Esophagus muscularis mucosa (tissue), 4 donors: ENCODE measurements around the gene SPECC1. TPM values are rescaled to one million over a fixed set of nuclear protein-coding genes. Genes with fewer than 3 reads are reported as not detected.

ENCODE experiments used
- DNase-seq: peaks from one replicate; pipeline ENCODE4 v3.0.0-alpha.2; 2017; ENCODE audit errors: extremely low spot score
- H3K27ac ChIP-seq, 4 donors: fragments of 200-600 bp; sonication (generic); replicated peaks in 1 of 4; 1 replicate in 3 of 4; 2 replicates in 1 of 4; pipeline ENCODE4 v1.5.1; 2016 to 2019; ENCODE audit warnings: mild to moderate bottlenecking in 1 of 4
- H3K27me3 ChIP-seq, 4 donors: fragments of 200-600 bp; sonication (generic); one replicate each; pipeline versions ENCODE4 v1.5.1 to v1.6.0; 2016 to 2019
- H3K36me3 ChIP-seq, 4 donors: fragments of 200-600 bp; sonication (generic); one replicate each; pipeline ENCODE4 v1.5.1; 2016 to 2019
- H3K4me1 ChIP-seq, 4 donors: fragments of 200-600 bp; sonication (generic); one replicate each; pipeline ENCODE4 v1.5.1; 2016 to 2019
- H3K4me3 ChIP-seq, 4 donors: fragments of 200-600 bp; sonication (generic); 1 replicate in 2 of 4; 2 replicates in 2 of 4; pipeline ENCODE4 v1.5.1; 2016 to 2019; ENCODE audit warnings: mild to moderate bottlenecking in 4 of 4, moderate library complexity in 1 of 4
- H3K9me3 ChIP-seq, 4 donors: fragments of 200-600 bp; sonication (generic); 1 replicate in 3 of 4; 2 replicates in 1 of 4; pipeline ENCODE4 v1.5.1; 2016 to 2019
- EP300 ChIP-seq: sonication (generic); formaldehyde crosslinking; IDR thresholded peaks from one replicate; pipeline ENCODE4 v1.6.1; 2017; ENCODE audit warnings: antibody characterized with exemption
- POLR2A ChIP-seq: fragments of 450-650 bp; IDR thresholded peaks from one replicate; pipeline ENCODE4 v1.6.1; 2017; ENCODE audit warnings: antibody characterized with exemption, moderate library complexity, mild to moderate bottlenecking, low read depth
- POLR2AphosphoS5 ChIP-seq, 2 donors: sonication (generic); formaldehyde crosslinking; IDR thresholded peaks; one replicate each; pipeline ENCODE4 v1.6.1; 2017; ENCODE audit warnings: antibody characterized with exemption in 2 of 2
- WGBS: methylation state at CpG from one replicate; pipeline ENCODE4 v1.1.5; 2018; 5-methylcytosine and 5-hydroxymethylcytosine counted together
- intact Hi-C: fragments of 100-400 bp; cut with DNase I; formaldehyde crosslinking; loops from one replicate; pipeline ENCODE4 v1.15.1; 2023
- total RNA-seq, 4 donors: library from RNA; depleted of rRNA; stranded (reverse); fragments of >200 nt; gene quantifications; one replicate each; pipeline versions ENCODE4 v1.1.0 to v1.2.1, GENCODE V29; 2016
- TF ChIP-seq, protein P1 (sequence below), 3 experiments: fragments of 200-600 bp in 2 of 3; fragments of 450-650 bp in 1 of 3; sonication (generic) in 2 of 3; IDR thresholded peaks; one replicate each; pipeline ENCODE4 v1.5.1; 2017 to 2019; ENCODE audit warnings: antibody characterized with exemption in 3 of 3, mild to moderate bottlenecking in 2 of 3, moderate library complexity in 1 of 3

SPECC1 gene
- total RNA-seq, 4 donors from 2014 or later, result 16.7 to 28.8 (median 24.7) TPM

- intact Hi-C loops, result no loop called here
- TF ChIP-seq, protein P1, sequence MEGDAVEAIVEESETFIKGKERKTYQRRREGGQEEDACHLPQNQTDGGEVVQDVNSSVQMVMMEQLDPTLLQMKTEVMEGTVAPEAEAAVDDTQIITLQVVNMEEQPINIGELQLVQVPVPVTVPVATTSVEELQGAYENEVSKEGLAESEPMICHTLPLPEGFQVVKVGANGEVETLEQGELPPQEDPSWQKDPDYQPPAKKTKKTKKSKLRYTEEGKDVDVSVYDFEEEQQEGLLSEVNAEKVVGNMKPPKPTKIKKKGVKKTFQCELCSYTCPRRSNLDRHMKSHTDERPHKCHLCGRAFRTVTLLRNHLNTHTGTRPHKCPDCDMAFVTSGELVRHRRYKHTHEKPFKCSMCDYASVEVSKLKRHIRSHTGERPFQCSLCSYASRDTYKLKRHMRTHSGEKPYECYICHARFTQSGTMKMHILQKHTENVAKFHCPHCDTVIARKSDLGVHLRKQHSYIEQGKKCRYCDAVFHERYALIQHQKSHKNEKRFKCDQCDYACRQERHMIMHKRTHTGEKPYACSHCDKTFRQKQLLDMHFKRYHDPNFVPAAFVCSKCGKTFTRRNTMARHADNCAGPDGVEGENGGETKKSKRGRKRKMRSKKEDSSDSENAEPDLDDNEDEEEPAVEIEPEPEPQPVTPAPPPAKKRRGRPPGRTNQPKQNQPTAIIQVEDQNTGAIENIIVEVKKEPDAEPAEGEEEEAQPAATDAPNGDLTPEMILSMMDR (IDR thresholded peaks at IDR 0.05), result no peak
- TF ChIP-seq POLR2AphosphoS5 (IDR thresholded peaks at IDR 0.05), result no peak
- TF ChIP-seq EP300, result no peak
- no peak for TF ChIP-seq POLR2A
- H3K4me3 ChIP-seq, result no peak overlapping the region
- 88% methylated on average over 5 of the region's 5 CpGs for WGBS
- no peak for DNase-seq
- H3K36me3 ChIP-seq, result no peaks in the 10 kb centered on the region
- no peaks in the 10 kb centered on the region for H3K9me3 ChIP-seq
- peaks cover 0 to 4% (median 2%) of the 10 kb centered on the region in 4 donors for H3K4me1 ChIP-seq
- no peak overlapping the region for H3K27ac ChIP-seq
- H3K27me3 ChIP-seq, result no peaks in the 10 kb centered on the region
Observed at GRCh38 chr17:20197272-20197926, 188.2 kb downstream of the SPECC1 start.

- 92% methylated on average over 5 of the region's 5 CpGs for WGBS
- no peak for DNase-seq
Observed at GRCh38 chr17:20200016-20200795, 191.0 kb downstream of the SPECC1 start.

DNA sequence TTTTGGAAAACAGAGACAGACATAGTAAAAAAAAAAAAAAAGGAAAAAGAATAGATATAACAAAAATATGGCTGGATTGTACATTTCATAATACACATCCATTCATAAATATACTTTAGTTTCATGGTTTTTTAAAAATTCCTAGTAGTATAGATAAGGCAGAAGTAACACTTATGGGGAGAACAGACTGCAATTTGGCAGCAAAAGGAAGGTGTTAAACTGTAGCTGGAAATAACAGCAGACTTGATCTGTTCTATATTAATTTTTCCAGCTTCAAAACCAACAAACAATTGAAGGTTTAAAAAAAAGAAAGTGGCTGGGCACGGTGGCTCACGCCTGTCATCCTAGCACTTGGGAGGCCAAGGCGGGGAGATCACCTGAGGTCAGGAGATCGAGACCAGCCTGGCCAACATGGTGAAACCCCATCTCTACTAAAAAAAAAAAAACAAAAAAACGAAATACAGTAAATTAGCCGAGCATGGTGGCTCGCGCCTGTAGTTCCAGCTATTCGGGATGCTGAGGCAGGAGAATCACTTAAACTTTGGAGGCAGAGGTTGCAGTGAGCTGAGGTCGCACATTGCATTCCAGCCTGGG lies 191.8 kb downstream of the SPECC1 start:
- Histone ChIP-seq H3K4me1 (peaks cover 0 to 5% (median 3%) of the 10 kb centered on the region in 4 donors), H3K4me3 (no peak overlapping the region), H3K9me3 (no peaks in the 10 kb centered on the region), H3K36me3 (peaks cover 0 to 6% (median 0%) of the 10 kb centered on the region in 4 donors), H3K27ac (no peak overlapping the region), H3K27me3 (no peaks in the 10 kb centered on the region)
- no peak for DNase-seq
- TF ChIP-seq POLR2AphosphoS5 (IDR thresholded peaks at IDR 0.05), result no peak
- no peak for TF ChIP-seq POLR2A
- TF ChIP-seq, protein P1 (IDR thresholded peaks at IDR 0.05), result no peak
- TF ChIP-seq EP300, result no peak
- intact Hi-C loops, result no loop called here
- 93% methylated on average over 10 of the region's 10 CpGs for WGBS

More at GRCh38 chr17:20200016-20200795, 191.0 kb downstream of the SPECC1 start:
- Histone ChIP-seq H3K9me3 (no peaks in the 10 kb centered on the region), H3K4me3 (no peak overlapping the region), H3K4me1 (no peaks in the 10 kb centered on the region), H3K27ac (no peak overlapping the region), H3K36me3 (peaks cover 0 to 5% (median 0%) of the 10 kb centered on the region in 4 donors), H3K27me3 (no peaks in the 10 kb centered on the region)
- intact Hi-C loops, result no loop called here
- TF ChIP-seq POLR2AphosphoS5 (IDR thresholded peaks at IDR 0.05) (no peak), EP300 (no peak), POLR2A (no peak)
- TF ChIP-seq, protein P1 (IDR thresholded peaks at IDR 0.05), result no peak

- peaks cover 0 to 17% (median 12%) of the 10 kb centered on the region in 4 donors for H3K4me1 ChIP-seq
- intact Hi-C loops, result no loop called here
- WGBS, result 93% methylated on average over 3 of the region's 3 CpGs
- no peak overlapping the region for H3K27ac ChIP-seq
- peaks cover 0 to 6% (median 0%) of the 10 kb centered on the region in 4 donors for H3K36me3 ChIP-seq
- DNase-seq, result no peak
- no peak overlapping the region for H3K4me3 ChIP-seq
- H3K9me3 ChIP-seq, result no peaks in the 10 kb centered on the region
- no peaks in the 10 kb centered on the region for H3K27me3 ChIP-seq
- TF ChIP-seq, protein P1 (IDR thresholded peaks at IDR 0.05), result no peak
- no peak for TF ChIP-seq EP300
- TF ChIP-seq POLR2A, result no peak
- TF ChIP-seq POLR2AphosphoS5 (IDR thresholded peaks at IDR 0.05), result no peak
Observed at GRCh38 chr17:20202141-20202621, 193.0 kb downstream of the SPECC1 start.
